HG02623 (cell line): ENCODE data around the gene CST8.
A peak's percentile ranks its signal among the peaks of the same experiment; 100 is the strongest.

Experiments used
- ATAC-seq: cut with Tn5 transposase; IDR thresholded peaks from one replicate; pipeline ENCODE4 v1.9.1; 2021; ENCODE audit warnings: moderate library complexity; ENCODE audit not compliant: unreplicated experiment

Gene CST8

DNA sequence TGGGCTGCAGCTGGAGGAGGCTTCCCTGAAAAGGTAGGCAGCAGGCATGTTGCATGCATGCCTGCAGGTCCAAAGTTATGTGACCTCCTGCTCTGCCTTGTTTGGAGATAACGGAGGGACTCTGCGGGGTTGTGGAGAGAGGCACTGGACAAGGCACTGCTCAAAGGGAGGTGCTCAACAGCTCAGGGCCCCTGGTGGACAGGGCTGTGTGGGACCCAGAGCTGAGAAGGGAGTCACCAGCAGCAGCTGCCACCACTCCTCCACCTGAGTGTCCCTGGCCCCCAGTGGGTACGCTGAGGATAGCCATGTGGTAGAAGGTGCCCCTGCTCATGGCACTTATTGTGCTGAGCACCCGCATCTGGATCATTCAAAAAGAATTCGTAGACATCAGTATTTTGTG is 15.5 kb upstream of the CST8 start:
- ATAC-seq: no peak

DNA sequence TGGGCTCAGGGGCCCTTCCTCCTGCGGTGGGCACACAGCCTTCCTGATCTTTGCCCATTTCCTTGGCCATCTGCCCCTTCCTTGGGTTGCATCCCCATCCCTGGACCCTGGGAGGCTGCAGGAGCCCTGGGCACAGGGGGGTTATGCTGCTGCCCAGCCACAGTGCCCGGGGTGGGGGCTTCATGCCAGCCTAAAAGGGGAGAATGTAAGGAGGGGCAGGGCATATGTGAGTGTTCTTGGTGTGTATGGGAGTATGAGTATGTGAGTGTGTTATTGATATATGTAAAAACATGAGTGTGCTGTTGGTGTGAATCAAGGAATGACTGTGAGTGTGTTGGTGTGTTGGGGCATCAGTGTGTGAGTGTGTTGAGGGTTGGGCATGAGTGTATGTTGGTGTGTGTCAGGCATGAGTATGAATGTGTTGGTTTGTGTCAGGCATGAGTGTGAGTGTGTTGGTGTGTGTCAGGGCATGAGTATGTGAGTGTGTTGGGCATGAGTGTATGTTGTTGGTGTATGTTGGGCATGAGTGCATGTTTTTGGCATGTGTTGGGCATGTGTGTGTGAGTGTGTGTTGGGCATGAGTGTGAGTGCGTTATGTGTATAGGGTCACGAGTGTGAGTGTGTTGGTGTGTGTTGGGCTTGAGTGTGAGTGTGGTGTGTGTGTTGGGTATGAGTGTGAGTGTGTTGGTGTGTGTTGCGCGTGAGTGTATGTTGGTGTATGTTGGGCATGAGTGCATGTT is 14.7 kb upstream of the CST8 start:
- no peak for ATAC-seq

DNA sequence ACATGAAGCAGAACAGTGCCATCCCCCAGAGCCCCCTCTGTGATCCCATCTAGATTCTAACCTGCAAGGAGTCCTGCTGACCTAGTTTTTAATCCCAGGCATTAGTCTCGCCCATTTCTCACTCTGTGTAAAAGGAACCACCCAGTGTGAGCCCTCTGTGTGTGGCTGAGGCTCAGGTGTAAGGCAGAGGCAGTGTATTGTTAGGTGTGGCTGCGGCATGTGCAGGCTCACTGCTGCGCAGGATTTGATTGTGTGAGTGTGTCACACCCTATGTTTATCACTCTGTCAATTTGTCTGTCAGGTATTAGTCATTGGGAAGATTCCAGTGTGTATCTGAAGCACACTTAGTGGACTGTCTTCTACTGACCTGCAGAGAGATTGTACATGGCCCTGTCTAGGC is 13.7 kb upstream of the CST8 start:
- ATAC-seq: no peak

DNA sequence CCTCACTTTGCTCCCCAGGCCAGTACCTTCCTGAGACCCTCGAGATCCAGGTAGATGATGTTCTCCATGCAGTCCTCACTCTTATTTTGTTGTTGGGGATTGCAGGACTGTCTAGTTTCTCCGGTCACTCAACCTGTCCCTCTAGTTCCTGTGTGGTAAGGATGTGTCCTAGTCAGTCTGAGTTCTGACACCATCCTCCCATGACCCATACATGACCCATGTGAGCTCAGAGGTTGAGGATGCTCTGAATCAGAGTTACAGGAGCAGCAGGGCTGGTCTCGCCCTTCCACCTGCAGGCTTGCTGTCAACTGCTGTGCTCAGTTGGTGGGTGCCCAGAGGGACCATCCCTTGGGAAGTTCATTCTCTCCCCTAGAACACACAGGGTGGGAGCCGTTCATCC is 11.9 kb upstream of the CST8 start:
- no peak for ATAC-seq

DNA sequence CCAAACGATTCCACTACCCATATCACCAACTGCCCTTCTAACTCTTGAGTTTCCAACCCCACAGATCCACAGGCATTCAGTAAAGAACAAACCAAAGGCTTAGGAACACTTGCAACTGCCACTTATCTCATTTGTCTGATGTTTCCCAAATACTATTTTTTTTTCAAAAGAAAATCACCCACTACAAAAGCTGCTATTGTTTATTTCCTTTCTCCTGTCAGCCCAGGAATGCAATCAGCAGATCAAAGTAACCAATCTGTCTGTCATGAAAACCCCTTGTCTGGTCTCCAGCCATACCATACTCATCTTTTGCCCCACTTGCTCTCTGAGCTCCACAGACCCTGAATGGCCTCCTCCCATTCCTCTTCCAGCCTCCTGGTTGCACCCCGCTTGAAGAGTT is 8.8 kb upstream of the CST8 start:
- ATAC-seq: no peak

DNA sequence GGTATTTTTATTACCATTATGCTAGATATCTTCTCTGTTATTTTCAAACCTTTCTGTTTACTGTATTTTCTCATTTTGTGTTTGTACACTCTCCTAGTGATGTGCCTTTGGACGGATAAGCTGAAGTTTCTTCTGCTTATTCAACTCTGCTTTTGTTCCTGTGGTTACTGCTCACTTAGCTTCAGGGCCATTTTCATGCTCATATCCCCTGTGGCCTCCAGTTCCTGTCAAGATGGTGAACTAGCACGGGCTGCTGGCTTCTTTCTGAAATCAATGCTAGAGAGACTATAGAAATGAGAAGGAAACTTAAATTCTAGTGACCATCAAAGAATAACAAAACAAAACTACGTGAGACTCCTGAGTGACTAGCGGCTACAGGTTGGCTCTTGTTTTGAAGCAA is 6.8 kb upstream of the CST8 start:
- no peak for ATAC-seq

DNA sequence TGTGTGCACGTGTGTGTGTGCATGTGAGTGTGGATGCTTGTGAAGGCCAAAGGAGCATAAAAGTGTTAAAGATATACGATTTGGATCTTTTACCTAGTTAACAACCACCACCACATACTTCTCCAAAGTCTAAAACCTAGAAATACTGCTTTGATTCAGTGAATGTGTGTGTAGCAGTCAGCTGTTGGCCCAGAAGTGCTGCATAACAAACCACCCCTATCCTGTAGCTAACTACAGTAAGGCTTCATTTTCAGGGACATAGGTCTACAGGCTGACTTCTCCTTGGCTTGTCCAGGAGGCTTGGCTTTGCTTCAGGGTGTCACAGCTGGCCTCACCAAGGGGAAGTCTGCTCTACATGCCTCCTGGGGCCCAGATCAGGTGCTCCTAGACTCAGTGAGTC is 2.4 kb upstream of the CST8 start:
- no peak for ATAC-seq

DNA sequence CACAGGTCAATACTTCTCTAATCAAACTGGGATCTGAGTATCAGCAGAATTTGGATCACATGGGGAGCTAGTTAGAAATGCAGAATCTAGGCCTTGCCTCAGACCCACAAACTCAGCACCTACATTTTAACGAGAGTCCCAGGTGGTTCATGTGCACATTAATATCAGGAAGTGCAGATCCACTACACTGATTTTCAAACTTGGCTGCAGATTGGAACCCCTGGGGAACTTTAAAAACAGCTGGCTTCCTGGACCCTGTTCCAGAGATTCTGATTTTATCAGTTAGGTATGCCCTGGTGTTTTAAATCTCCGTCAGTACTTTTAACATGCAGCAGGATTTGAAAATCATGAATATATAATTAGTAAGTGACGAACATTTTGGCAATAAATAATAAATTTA is 1.9 kb upstream of the CST8 start:
- ATAC-seq: no peak

DNA sequence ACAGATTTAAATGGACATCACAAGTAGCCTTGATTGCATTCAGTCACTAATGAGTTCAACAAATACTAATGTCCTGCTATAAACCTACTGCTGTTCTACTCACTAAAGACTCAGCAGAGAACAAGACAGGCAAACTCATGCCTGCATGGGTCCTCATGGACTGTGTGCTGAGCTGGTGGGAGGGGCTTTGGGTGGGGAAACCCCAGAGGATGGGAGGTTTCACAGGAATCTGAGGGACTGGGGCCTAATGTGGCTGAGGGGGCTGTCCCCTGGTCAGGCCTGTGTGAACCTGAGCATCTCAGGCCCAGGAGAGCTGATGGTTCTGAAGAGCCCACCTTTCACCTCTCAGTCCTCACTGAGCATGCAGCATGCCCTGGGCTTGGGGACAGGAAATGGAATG is 1.4 kb downstream of the CST8 start:
- ATAC-seq: no peak

DNA sequence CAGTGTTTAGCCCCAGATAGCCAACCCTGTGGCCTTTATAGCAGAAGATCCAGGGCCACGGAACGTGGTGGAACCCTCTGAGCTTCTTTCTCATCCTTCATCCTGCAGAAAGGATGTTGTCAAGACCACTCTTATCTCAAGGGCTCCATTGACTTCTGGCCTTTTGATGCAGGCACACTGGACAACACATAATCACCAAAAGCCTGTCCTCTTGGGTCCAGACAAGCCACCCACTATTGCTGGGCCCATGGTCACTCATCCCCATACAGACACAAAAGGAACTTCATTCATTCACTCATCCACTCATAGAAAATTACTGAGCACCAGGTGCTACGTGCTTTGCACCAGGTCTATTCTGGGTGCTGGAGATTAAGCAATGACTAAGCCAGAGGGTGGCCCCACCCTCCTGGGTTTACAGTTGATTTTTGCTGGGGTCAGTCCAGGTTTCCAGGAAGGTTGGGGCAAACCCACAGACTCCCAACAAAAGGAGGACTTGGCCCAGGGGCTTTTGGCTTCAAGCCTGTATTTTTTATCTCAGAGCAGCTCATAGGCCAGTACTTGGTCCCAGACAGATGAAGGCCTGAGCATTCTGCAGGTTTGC is 2.4 kb downstream of the CST8 start:
- no peak for ATAC-seq

DNA sequence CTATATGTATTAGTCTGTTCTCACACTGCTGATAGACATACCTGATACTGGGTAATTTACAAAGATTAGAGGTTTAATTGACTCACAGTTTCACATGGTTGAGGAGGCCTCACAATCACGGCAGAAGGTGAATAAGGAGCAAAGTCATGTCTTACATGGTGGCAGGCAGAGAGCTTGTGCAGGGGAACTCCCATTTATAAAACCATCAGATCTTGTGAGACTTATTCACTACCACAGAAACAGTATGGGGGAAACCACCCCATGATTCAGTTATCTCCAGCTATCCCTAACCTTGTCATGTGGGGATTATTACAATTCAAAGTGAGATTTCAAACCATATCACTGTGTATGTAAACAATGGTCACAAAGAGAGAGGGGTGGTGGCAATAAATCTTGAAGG is 6.6 kb downstream of the CST8 start:
- ATAC-seq: no peak

DNA sequence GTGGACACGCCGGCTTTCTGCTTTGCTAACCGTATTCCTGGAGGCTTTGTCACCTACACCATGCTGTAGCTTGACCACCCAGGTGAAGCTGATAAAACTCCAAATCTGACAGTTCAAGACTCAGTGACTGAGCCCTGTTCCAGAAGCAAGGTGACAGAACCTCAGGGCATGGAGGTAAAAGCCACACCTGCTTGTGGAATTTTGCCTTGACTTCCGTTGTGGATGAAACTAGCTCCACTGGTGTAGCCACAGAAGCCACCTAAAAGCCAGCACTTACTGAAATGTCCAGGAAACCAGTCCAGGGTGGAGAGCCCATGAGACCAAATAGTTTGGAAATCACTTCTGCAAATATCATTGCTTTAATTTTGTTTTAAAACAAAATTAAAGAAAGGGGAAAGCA is 11.0 kb downstream of the CST8 start:
- no peak for ATAC-seq

DNA sequence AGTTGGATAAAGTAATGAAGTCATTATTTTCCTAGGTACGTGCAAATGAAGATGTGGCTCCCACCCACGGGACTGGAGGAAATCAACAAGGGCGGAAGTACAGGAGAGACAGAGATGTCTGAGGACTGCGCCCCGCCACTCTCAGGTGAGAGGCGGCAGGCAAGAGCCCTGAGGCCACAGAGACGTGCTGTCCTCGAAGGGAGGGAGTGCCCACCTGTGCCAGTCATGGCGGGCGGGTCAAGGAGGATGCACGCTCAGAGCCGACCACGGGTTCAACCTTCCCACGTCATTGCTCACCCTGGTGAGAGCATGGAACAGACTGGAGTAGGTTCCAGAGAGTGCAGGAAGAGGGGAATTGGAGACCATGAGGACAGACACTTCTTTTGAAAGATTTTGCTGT is 12.7 kb downstream of the CST8 start:
- ATAC-seq: no peak

DNA sequence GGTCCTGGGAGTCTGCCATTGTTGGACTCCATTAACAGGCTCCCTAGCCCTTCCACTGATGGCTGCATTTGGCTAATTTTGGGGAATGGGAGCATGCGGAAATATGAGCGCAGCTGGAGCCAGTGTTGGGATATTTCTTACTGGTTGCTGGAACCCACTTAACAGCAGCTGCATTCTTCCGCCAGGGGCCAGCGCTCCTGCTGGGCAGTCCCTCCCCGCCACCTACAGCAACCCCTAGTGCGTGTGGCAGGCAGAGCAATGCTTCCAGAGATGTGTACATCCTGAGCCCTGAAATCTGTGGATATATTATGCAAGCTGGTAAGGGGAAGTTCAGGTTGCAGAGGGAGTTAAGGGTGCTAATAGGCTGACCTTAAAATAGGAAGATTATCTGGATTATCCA is 16.4 kb downstream of the CST8 start:
- ATAC-seq: no peak

DNA sequence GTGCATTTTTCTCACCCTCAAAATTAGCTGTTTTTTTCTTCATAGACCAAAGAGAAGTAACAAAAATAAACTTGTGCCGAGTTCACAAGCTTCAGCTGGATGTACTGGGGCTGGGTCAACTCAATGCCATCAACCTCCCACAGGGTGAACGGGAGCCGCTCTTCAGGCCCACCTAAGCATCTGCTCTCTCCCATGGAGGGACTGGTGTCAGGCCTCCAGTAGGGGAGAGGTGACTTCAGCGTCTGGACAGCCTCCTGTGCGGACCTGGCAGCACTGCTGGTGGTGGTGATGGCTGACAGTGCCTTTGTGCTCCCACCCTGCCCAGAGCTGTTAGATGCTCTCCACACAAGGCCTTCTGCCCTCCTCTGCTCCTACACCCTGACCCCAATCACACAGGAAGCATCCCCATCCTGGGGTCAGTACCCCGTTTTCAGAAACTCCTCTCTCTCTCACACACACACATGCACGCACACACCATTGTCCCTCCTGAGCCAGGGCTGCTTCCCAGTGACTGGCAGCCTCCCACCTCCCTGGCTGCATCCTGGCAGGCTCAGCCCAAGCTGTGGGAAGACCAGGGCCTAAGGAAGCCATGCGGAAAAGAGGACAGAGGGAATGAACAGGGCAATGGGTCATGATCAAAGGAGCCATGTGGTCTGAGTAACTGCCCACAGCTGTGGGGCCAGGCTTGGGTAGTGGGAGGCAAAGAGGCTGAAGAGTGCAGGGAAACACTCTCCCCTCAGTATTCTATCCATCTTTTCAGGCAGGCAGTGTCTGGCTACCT is 17.7 kb downstream of the CST8 start:
- ATAC-seq: no peak

DNA sequence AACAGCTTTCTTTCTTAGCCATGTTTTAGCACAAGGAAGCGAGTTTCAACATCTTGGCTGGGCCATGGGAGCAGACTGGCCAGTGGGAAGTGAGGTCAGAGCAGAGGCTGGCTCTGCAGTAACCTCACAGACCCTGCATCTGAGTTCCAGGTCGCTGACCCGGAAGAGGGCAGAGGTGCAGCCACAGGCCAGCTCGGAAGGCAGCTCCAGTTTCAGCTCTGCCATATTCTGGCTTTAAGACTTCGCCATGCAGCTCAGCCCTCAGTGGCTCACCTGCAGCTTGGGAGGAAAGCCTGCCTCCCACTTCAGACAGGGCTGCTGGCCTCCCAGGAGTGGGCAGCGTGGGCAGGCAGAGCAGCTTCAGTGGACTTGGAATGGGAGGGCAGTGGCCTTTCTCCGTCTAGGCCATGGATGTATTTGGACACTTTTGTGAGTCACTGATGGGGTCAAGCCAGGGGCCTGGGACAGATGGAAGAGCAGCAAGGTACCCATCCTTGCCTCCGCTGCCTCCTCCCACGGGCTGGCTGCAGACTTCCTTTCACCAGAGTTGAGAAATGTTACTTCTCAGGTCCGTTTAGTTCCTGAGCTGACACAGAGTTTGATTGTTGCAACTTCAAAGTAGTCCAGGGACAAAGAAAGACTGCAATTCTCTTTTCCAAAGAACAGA is 18.5 kb downstream of the CST8 start:
- no peak for ATAC-seq

DNA sequence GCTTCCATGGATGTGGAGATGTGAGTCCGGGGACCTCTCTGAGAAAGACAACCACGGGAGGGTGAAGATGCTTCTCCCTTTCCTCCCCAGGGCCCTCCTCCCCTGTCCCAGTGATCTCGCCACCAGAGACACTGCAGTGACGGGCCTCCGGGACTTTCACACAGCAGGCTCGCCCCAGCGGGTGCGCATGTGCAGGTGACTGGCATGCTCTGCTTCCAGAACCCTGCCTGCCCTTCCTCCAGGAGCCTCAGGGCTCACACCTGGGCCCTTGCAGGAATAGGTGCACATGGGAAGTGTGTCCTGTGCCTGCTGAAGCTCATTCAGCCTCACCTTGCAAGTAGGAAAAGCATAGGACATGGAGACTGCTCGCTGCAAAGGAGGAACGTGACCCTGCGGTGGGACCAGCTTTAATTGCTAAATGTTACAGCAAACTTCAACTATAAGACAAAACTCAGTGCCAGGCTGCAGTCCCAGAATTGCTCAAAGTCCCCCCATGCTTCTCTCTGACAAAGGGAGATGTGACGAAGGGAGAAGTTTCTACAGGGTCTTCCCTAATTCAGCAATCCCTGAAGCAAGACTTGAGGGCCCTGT is 19.2 kb downstream of the CST8 start:
- no peak for ATAC-seq

DNA sequence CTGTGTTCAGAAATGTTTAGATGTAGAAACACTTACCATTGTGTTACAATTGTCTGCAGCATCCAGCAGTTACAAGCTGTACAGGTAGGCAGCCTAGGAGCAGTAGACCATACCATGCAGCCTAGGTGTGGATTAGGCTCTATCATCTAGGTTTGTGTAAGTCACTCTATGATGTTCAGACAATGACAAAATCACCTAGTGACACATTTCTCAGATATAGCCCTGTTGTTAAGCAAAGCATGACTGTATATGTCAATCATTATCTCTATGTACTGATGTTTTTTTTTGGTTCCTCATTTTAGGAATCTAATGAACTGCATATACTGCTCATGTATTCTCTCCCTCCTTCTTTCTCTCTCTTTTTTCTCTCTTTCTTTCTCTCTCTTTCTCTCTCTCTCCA is 22.2 kb downstream of the CST8 start:
- ATAC-seq: peak; percentile 47

DNA sequence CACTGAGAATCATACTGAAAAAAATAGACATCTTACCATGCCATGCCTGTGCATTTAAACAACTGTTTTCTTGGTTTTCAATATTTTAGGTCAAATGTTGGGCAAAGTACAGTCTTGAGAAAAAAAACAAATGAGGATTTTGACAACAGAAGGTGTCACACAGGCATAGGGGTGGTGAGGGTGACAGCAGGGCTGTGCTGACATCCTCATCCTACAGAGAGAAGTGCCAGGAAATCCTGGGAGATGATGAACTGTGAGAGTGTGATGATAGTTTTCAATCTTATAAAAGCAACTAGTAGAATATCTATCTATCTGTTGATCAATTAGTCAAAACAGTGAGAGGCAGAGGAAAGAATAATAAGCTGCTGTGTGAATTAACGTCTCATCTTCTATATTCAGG is 23.9 kb downstream of the CST8 start:
- no peak for ATAC-seq

DNA sequence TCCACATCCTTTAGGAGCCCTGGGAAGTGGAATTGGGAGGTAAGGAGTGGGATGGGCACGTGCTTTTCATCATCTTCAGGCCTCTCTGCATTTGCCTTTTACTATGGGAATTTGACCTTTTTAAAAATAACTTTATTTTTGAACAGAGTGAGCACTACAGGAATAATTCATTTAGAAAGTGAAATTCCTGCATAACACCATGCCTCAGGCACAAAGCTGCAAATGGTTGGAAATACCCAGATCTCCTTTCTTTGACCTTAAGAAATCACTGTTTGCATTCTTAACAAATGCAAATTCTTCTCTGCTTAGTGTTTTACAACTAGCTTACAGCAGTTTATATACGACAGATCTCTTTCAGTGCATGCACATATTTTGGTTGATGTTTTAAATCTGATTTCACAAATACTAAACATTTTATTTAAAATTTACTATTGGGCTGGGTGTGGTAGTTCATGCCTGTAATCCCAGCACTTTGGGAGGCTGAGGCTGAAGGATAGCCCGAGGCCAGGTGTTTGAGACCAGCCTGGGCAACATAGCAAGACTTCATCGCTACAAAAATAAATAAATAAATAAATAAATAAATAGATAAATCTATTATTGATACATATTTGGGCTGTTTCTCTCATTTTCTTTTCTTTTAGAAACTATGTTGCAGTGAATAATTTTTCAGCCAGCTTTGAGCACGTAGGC is 24.5 kb downstream of the CST8 start:
- ATAC-seq: no peak

DNA sequence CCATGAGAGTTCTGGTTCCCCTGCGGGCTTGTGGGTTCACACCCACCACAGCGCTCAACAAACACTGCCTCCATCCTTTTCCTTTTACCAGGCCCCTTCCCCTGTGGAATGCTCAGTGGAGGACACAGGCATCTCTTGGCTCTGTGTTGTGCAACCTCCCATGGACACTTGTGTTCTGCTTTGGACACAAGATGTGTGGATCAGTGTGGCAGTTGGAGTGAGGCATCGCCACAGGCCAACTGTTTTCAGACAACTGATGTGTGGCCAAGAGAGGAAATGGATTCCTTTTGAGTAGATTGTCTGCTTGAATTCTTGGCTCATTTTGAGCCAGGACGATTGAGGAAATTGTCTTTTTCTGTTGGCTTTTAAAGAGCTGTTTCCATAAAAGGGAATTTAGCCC is 26.8 kb downstream of the CST8 start:
- ATAC-seq: no peak
